Stimulated activated CD8-positive, alpha-beta memory T cell treated with anti-CD3 and anti-CD28 coated beads, Interleukin-12 subunit alpha, Interleukin-12 subunit beta, amount 100 ng/mL, for 1 hour (primary cell): Measurements from ENCODE around the gene ZFR2.
A peak's percentile ranks its signal among the peaks of the same experiment; 100 is the strongest.
"Not testable (repeated sequence)": the region's sequence is repeated elsewhere in the genome, so short reads cannot be mapped to it uniquely, and the experiment has no call there.

ENCODE experiments used
- DNase-seq: peaks from one replicate; pipeline ENCODE4 v3.0.0-alpha.2; 2020; ENCODE audit warnings: low read depth

The ZFR2 gene

DNA sequence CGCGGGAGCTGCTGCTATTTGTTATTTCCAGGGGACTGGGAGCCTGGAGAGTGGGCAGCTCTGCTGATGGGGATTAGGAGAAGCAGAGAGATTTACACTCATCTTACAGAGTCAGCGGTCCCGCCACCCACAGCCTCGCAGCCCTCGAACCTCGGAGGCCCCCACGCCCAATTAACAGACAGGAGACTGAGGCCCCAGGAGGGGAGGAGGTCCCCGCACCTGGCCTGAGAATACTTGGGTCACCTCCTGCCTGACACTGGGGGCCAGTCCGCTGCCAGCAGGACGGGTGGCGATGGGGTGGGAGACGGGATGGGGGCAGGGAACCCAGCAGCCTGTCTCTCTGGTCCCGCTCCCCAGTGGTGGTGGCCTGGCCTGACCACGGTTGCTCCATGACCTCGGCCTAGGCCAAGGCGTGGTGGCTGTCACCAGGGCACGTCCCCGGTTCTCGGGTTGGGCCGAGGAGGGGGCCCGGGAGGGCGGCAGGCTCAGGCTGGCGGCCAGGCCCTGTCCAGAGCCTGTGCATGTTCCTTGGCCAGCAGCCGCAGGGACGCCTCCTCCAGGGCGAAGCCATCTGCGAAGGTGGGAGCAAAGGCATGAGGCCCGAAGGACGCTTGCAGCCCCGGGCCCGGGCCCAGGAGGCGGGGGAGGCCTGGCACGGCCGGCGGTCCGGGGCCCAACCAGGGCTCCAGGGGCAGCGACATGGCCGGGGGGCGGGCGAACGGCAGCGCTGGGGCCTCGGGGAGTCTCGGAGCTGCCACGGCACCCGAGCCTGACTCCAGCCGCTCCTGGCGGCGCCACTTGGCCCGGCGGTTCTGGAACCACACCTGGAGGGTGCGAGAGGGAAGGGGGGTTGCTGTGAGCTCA, 98.5 kb downstream of the ZFR2 start:
- DNase-seq, result no peak

DNA sequence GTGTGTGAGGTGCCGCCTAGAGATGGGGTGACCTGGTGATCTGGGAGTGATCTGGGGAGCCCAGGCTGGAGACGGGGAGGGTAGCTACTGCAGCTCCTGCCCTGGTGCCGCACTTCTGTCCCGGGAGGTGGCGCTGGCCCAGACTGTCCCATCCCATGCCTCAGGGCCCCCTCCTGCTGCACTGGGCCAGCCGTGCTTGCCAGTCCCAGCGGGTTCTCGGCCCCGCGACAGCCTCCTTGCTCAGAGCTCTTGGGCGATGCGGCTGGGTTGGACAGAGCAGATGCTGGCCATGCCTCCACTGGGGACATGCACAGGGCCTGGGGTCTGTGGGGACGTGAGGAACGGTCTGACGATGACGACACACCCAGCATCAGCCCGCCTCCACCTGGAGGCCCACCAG, 99.3 kb downstream of the ZFR2 start:
- no peak for DNase-seq

DNA sequence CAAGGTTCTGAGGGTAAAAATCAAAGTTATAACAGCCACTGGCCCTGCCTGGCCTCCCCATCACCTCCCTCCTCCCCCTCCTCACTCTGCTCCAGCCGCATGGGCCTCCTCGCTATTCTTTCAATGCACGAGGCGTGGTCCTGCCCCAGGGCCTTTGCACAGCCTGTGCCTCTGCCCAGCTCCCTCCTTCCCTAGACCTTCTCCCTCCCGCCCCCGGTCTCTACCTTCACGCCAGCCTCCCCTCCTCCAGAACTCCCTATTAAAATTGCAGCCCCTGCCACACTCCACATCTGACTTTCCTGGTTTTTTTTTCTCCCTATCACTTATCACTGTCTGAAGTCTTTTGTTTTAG, 100.1 kb downstream of the ZFR2 start:
- no peak for DNase-seq

DNA sequence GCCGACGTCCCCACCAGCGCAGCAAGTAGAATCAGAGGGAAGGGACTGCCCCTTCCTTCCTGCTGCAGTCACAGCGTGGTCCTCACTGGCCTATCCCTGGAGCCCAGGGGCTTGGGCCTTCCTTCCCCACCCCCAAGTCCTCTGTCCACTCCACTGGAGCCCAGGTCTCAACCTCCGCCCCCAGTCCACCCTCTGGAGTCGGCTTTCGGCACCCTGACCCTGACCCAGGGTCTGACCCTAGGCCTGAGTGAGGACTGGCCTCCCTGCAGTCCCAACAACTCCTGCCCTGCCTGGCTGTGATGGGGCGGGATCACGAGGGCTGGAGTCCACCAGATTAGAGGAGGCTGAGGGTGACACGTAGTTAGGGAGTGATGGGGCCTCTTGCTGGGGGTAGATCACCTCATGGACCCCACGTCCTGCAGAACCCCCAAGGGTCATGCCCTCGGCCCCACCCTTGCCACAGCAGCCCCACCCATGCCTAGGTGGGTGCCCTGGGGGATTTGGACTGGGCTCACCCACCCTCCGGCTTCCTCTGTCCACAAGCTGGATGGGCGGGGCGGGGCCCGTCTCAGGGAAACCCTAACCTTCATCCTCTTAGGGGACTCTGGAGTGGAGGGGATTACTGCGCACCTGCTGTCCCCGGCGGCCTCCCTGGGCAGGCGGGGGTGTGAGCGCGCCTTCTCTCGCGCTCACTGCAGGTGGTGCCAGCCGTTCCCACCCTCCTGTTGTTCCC, 100.7 kb downstream of the ZFR2 start:
- no peak for DNase-seq

DNA sequence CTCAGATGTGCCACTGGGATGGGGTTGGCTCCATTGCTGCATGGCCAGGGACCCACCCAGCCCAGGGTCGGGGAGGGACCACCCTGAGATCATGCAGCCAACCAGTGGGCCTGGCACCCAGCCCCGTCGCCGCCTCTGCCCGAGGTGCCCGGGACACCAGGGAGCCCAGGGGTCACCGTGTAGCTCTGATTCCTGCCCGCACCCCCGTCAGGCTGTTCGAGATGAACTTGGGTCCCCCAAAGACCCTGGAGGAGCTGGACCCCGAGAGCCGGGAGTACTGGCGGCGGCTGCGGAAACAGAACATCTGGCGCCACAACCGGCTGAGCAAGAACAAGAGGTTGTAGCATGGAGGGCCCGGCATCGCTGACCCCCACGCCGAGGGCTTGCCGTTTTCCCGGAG, 101.8 kb downstream of the ZFR2 start:
- DNase-seq, result no peak

DNA sequence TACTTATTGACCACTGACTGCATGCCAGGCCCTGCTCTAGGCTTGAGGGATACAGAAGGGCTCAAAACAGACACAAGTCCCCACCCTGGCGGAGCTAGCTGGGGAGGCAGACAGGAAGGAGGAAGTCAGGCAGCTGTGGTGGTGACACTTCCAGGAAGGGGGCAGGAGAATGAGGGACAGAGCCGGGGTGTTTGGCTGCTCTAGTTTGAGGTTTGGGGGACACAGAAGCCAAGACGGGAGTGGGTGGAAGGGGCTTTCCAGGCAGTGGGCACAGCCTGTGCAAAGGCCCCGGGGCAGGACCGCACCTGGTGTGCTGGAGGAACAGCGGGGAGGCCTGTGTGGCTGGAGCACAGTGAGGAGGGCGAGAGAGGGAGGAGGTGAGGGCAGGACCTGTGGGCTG, 102.3 kb downstream of the ZFR2 start:
- DNase-seq, result no peak

DNA sequence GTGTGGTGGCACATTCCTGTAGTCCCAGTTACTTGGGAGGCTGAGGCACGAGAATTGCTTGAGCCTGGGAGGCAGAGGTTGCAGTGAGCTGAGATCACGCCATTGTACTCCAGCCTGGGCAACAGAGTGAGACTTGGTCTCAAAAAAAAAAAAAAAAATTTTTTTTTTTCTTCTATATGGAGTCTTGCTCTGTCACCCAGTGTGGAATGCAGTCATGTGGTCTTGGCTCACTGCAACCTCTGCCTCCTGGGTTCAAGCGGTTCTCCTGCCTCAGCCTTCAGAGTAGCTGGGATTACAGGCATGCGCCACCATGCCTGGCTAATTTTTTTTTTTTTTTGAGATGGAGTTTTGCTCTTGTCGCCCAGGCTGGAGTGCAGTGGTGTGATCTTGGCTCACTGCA, 103.1 kb downstream of the ZFR2 start:
- DNase-seq, result not testable (repeated sequence)

DNA sequence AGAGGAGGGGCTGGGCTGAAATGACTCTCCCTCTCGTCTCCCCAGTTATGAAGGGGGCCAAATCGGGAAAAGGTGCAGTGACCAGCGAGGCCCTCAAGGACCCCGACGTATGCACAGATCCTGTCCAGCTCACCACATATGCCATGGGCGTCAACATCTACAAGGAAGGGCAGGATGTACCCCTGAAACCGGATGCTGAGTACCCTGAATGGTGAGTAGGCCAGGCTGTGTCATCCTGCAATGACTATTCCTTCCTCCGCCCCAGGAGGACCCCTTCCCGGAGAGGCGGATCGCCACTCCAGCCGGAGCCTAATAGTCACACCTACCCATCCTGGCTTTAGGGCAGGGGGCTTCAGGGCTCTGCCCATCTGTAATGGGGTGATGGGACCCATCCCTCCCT, 103.7 kb downstream of the ZFR2 start:
- no peak for DNase-seq

DNA sequence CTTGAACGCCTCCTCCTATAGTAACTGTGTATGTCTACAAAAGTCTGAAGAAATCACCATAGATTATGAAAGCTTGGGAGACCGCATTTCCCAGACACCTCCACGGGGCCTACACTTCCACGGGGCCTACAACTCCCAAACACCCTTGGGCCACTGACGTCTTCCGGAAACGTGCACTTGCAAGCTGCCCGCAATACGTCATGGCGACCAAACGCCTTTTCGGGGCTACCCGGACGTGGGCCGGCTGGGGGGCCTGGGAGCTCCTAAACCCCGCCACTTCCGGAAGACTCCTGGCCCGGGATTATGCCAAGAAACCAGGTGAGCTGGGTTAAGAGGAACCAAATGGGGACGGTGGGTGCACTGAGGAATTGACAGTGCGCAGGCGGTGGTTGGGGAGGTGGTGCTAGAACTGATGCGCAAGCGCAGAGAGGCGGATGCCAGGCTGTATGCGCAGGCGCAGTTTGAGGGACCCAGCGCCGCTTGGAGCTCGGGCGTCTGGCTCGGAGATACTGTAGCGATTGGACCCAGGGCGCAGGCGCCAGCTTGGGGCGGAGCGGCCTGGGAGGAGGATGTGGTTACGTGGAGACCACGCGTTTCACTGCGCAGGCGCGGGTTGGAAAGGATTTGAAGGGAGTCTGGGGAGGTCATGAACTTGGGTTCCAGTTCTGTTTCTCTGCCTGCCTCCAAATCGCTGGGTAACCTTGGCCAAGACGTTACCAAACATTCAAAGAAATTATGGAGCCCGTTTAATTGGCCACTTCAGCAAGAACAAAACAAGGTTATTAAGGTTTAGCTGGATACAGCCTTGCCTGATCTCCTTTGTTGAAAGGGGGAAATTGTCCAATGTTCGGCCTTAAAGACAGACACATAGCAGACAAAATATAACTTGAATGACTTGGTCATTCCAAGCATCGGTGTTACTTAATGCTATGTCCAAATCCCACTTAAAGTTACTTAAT, 106.1 kb downstream of the ZFR2 start, which contains the start of gene MRPL54:
MRPL54 (plus strand) TSS at position 182 of the 959 bp plus-strand sequence; CDS start at position 201, 19 bp downstream.
- DNase-seq, result peak; percentile 100

DNA sequence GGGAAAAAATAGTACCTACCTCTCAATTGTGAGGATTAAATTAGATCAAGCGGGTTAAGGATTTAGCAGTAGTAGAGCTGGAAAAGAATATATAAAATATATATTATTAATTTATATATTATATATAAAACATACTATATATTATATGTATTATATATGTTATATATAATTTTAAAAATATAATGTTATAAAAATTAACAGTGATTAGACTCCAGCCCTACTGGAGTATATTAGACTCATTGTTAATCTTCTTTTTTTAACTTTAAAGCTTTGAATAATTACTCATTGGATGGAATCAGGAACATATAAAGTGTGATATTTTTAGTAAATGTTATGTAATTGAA, 106.7 kb downstream of the ZFR2 start:
- no peak for DNase-seq

DNA sequence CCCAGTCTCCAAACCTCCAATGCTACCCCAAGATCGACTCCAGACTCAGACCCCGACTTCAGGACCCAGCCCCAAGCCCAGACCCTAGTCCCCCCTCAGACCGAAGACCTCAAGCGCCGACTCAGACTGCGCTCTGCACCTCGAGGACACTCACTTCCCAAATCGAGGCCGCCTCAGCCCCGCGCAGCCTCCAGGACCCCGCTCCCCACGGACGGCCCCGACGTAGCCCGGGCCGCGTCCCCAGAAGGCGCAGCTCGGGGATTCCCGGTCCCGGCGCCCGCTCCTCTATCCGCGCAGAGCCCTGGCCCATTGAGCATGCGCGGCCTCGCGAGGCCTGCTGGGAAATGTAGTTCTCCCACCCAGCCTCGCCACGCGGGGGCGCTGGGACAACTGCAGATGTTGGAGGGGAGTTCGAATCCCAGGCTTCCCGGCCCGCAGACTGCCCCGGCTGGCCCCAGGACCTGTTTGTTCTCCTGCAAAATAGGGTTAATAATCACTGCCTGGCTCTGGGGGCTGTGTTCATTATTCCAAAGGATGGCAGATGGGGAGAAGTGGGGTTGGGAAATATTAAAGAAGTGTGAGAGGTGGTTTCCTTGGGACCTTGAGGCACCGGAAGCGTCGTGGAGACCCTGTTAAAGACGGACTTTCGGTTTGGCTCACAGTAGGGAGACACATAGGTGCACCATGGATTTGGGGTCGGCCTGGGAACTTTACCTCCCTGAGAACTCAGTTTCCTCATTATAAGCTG, 107.3 kb downstream of the ZFR2 start, which contains the start of gene APBA3:
APBA3 (minus strand) TSS at position 311 of the 748 bp plus-strand sequence. CDS start 1,428 bp downstream, outside the sequence.
- peak; percentile 92 for DNase-seq

DNA sequence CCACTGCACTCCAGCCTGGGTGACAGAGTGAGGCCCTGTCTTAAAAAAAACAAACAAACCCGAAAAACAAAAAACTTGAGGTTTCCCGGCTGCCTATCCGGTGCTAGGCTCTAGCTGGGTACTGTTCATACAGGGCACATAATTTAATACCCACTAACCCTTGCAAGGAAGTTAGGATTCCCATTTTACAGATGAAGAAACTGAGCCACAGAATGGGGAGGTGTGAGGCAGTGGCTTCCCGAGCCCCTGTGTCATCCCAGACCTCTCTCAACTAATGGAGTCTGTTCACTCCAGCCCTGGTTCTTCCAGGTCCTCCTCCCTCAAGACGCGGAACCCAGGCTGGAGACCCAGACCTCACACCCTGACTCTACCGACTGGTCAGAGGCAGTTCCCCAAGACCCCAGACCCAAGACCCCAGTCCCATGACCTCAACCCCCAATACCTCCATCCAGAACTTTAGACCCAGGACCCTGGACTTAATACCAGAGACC, 107.9 kb downstream of the ZFR2 start:
- no peak for DNase-seq

DNA sequence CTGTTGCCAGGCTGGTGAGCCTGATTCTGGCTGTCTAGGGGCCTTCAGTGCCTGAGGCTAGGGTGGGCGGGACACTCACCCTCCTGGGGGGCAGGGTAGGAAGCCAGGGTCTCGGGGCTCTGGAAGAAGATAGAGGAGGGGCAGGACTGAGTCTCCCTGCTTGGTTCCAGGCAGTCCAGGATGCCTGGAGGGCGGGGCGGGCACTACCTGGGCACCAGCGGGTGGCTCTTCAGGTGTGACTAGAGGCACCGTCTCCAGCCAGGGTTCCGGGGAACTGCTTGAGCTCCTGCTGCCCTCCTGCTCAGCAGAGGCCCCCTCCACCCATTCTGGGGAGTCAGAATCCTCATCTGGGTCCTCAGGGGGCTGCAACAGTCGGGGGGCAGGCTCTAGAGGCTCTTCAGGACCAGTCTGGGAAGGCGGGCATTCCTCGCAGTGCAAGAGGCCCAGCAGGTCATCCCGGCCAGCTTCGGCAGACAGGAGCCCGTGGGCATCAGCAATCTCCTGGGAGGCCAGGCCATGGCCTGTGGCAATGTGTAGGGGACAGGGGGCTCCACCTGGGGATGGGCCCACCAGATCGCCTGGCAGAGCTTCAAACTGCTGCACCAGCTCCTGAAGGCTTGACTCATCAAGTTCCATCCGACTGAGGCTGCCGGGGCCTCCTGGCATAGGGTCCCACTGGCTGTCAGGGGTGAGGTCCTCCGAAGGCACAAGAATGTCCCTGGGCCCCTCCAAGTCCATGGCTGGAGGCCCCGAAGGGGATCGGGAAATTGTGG, 109.2 kb downstream of the ZFR2 start:
- no peak for DNase-seq

DNA sequence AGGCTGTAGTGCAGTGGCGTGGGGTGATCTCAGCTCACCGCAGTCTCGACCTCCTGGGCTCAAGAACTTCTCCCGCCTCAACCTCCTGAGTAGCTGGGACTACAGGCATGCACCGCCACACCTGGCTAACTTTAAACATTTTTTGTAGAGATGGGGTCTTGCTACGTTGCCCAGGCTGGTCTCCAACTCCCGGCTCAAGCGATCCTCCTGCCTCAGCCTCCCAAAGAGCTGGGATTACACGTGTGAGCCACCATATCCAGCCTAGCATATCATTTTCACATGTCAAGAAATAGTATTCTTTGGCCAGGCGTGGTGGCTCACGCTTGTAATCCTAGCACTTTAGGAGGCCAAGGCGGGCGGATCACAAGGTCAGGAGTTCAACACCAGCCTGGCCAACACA, 110.5 kb downstream of the ZFR2 start:
- not testable (repeated sequence) for DNase-seq

DNA sequence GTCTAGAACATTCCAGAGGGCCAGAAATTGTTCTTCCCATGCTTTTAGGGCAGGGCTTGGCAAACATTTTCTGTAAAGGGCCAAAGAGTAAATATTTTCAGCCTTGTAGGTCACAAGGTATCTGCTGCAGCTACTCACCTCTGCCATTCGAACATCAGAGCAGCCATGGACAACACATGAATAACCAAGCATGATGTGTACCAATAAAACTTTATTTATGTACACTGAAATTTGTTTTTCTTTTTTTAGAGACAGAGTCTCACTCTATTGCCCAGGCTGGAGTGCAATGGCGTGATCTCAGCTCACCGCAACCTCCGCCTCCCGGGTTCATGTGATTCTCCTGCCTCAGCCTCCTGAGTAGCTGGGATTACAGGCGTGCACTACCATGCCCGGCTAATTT, 111.1 kb downstream of the ZFR2 start:
- DNase-seq, result not testable (repeated sequence)
